H9 (cell line): Measurements from ENCODE around the gene DUS1L. TPM values are rescaled to one million over a fixed set of nuclear protein-coding genes. Genes with fewer than 3 reads are reported as not detected.

Experiments used
- DNase-seq: peaks from one replicate; pipeline ENCODE4 v3.0.0-alpha.2; 2017
- H2AFZ ChIP-seq: one replicate; pipeline ENCODE4 v1.6.1; 2013; ENCODE audit warnings: mild to moderate bottlenecking, low read length, control low read depth, moderate library complexity
- H2AK5ac ChIP-seq: 2 replicates; pipeline ENCODE4 v1.6.1; 2013; ENCODE audit warnings: low read length, control low read depth, mixed read lengths; ENCODE audit not compliant: insufficient read length
- H2BK120ac ChIP-seq: one replicate; pipeline ENCODE4 v1.6.1; 2013; ENCODE audit warnings: low read depth, mild to moderate bottlenecking, low read length, control low read depth, inconsistent platforms; ENCODE audit not compliant: poor library complexity, severe bottlenecking
- H2BK12ac ChIP-seq: 2 replicates; pipeline ENCODE4 v1.6.1; 2013; ENCODE audit warnings: low read length, control low read depth, mixed read lengths, low read depth; ENCODE audit not compliant: insufficient read length
- H2BK15ac ChIP-seq: 2 replicates; pipeline ENCODE4 v1.6.1; 2013; ENCODE audit warnings: low read depth, low read length, control low read depth
- H2BK20ac ChIP-seq: one replicate; pipeline ENCODE4 v1.6.1; 2013; ENCODE audit warnings: low read depth, mild to moderate bottlenecking, low read length, control low read depth, inconsistent platforms; ENCODE audit not compliant: poor library complexity, severe bottlenecking
- H2BK5ac ChIP-seq: 2 replicates; pipeline ENCODE4 v1.6.1; 2013; ENCODE audit warnings: low read length, control low read depth, mixed read lengths; ENCODE audit not compliant: insufficient read length
- H3K14ac ChIP-seq: 2 replicates; pipeline ENCODE4 v1.6.1; 2013; ENCODE audit warnings: low read length, control low read depth; ENCODE audit not compliant: insufficient read depth
- H3K18ac ChIP-seq: 2 replicates; pipeline ENCODE4 v1.6.1; 2013; ENCODE audit warnings: low read depth, mild to moderate bottlenecking, mixed read lengths, low read length, control low read depth; ENCODE audit not compliant: insufficient read length
- H3K23ac ChIP-seq: 2 replicates; pipeline ENCODE4 v1.6.1; 2013; ENCODE audit warnings: low read length, control low read depth, mixed read lengths, low read depth; ENCODE audit not compliant: insufficient read length
- H3K23me2 ChIP-seq: 2 replicates; pipeline ENCODE4 v1.6.1; 2013; ENCODE audit warnings: low read depth, mild to moderate bottlenecking, mixed read lengths, low read length, control low read depth; ENCODE audit not compliant: insufficient read length, poor library complexity, severe bottlenecking
- H3K27ac ChIP-seq: 2 replicates; pipeline ENCODE4 v1.5.1; 2013; ENCODE audit warnings: low read length, control low read depth, mixed read lengths, low read depth; ENCODE audit not compliant: insufficient read length
- H3K27me3 ChIP-seq: 2 replicates; pipeline ENCODE4 v1.6.1; 2013; ENCODE audit warnings: low read length, control low read depth, inconsistent platforms; ENCODE audit not compliant: insufficient read depth
- H3K4ac ChIP-seq: 2 replicates; pipeline ENCODE4 v1.6.1; 2013; ENCODE audit warnings: low read depth, mild to moderate bottlenecking, control low read depth, inconsistent platforms, low read length, moderate library complexity
- H3K4me1 ChIP-seq: 2 replicates; pipeline ENCODE4 v1.6.1; 2013; ENCODE audit warnings: low read length, control low read depth, inconsistent platforms; ENCODE audit not compliant: insufficient read depth
- H3K4me2 ChIP-seq: 2 replicates; pipeline ENCODE4 v1.6.1; 2013; ENCODE audit warnings: low read length, control low read depth, mixed read lengths; ENCODE audit not compliant: insufficient read length, insufficient read depth
- H3K56ac ChIP-seq: 2 replicates; pipeline ENCODE4 v1.6.1; 2013; ENCODE audit warnings: low read depth, mild to moderate bottlenecking, mixed read lengths, low read length, control low read depth; ENCODE audit not compliant: insufficient read length
- H3K79me1 ChIP-seq: 2 replicates; pipeline ENCODE4 v1.6.1; 2013; ENCODE audit warnings: low read depth, mild to moderate bottlenecking, moderate library complexity, low read length, control low read depth, inconsistent platforms; ENCODE audit not compliant: insufficient read depth, poor library complexity, severe bottlenecking
- H3K79me2 ChIP-seq: 2 replicates; pipeline ENCODE4 v1.6.1; 2013; ENCODE audit warnings: low read length, control low read depth, inconsistent platforms; ENCODE audit not compliant: insufficient read depth
- H3K9ac ChIP-seq: 2 replicates; pipeline ENCODE4 v1.6.1; 2013; ENCODE audit warnings: low read length, control low read depth, mixed read lengths; ENCODE audit not compliant: insufficient read length; ENCODE audit errors: extremely low read depth
- H3K9me3 ChIP-seq: one replicate; pipeline ENCODE4 v1.6.1; 2013; ENCODE audit warnings: low read depth, low read length, inconsistent platforms; ENCODE audit not compliant: control insufficient read depth
- H3T11ph ChIP-seq: one replicate; pipeline ENCODE4 v1.6.1; 2013; ENCODE audit warnings: mild to moderate bottlenecking, low read length, control low read depth, inconsistent platforms
- H4K20me1 ChIP-seq: one replicate; pipeline ENCODE4 v1.6.1; 2013; ENCODE audit not compliant: control insufficient read depth, insufficient read length, insufficient read depth
- H4K5ac ChIP-seq: 2 replicates; pipeline ENCODE4 v1.6.1; 2013; ENCODE audit warnings: low read depth, mild to moderate bottlenecking, mixed read lengths, low read length, control low read depth; ENCODE audit not compliant: insufficient read length
- H4K8ac ChIP-seq: replicated peaks from 2 replicates; pipeline ENCODE4 v1.6.1; 2013; ENCODE audit warnings: low read length, control low read depth, mixed read lengths, low read depth; ENCODE audit not compliant: insufficient read length
- H4K91ac ChIP-seq: 2 replicates; pipeline ENCODE4 v1.6.1; 2013; ENCODE audit warnings: low read depth, mild to moderate bottlenecking, moderate library complexity, mixed read lengths, low read length, control low read depth; ENCODE audit not compliant: insufficient read length
- H3K27ac Mint-ChIP-seq, 3 experiments: 2 replicates in 2 of 3; 3 replicates in 1 of 3; pipeline ENCODE4 v1.8.0; 2020 to 2021; ENCODE audit warnings: mixed read lengths in 3 of 3, mild to moderate bottlenecking in 1 of 3, moderate library complexity in 1 of 3
- H3K27me3 Mint-ChIP-seq: 2 replicates; pipeline ENCODE4 v1.8.0; 2021; ENCODE audit warnings: low read depth, mild to moderate bottlenecking, moderate library complexity, mixed read lengths
- H3K36me3 Mint-ChIP-seq, 3 experiments: 2 replicates in 2 of 3; 3 replicates in 1 of 3; pipeline ENCODE4 v1.8.0; 2020 to 2021; ENCODE audit warnings: low read depth in 3 of 3, mixed read lengths in 3 of 3; ENCODE audit not compliant: insufficient read depth in 1 of 3
- H3K4me1 Mint-ChIP-seq, 2 experiments: 2 replicates each; pipeline ENCODE4 v1.8.0; 2020; ENCODE audit warnings: mixed read lengths in 2 of 2
- H3K4me3 Mint-ChIP-seq, 2 experiments: 2 replicates in 1 of 2; 3 replicates in 1 of 2; pipeline ENCODE4 v1.8.0; 2020 to 2021; ENCODE audit warnings: mild to moderate bottlenecking in 2 of 2, mixed read lengths in 2 of 2, moderate library complexity in 1 of 2
- H3K9me3 Mint-ChIP-seq, 2 experiments: 2 replicates in 1 of 2; 3 replicates in 1 of 2; pipeline ENCODE4 v1.8.0; 2020; ENCODE audit warnings: mild to moderate bottlenecking in 2 of 2, mixed read lengths in 2 of 2, moderate library complexity in 1 of 2
- CTCF ChIP-seq: fragments of 200-600 bp; sonication (generic); conservative IDR thresholded peaks from 3 replicates; pipeline ENCODE4 v1.8.0; 2021; ENCODE audit warnings: antibody characterized with exemption, mild to moderate bottlenecking
- WGBS: extraction: QIAGEN DNeasy Blood & Tissue Kit; methylation state at CpG from one replicate; pipeline ENCODE4 v1.1.7; 2013; ENCODE audit warnings: missing lambda C conversion rate, low lambda C conversion rate, mixed read lengths; ENCODE audit not compliant: insufficient read length; ENCODE audit errors: extremely low coverage; 5-methylcytosine and 5-hydroxymethylcytosine counted together
- total RNA-seq: library from RNA; stranded (reverse); gene quantifications from 2 replicates; pipeline ENCODE4 v1.2.1, GENCODE V29; 2021

Gene DUS1L
- total RNA-seq, 1 experiment from 2014 or later: 103 TPM

- Histone ChIP-seq H2BK20ac (no peak overlapping the region), H2BK5ac (no peak overlapping the region), H4K20me1 (no peaks in the 10 kb centered on the region), H4K91ac (no peak overlapping the region), H3K79me1 (no peaks in the 10 kb centered on the region), H2BK15ac (no peak overlapping the region), H3K9me3 (no peaks in the 10 kb centered on the region), H3K79me2 (no peaks in the 10 kb centered on the region), H4K8ac (no peak overlapping the region), H3K4me1 (no peaks in the 10 kb centered on the region), H3K27me3 (no peaks in the 10 kb centered on the region), H3K23ac (no peak overlapping the region), H3K23me2 (no peaks in the 10 kb centered on the region), H3K4me2 (no peak overlapping the region), H3K27ac (no peak overlapping the region), H4K5ac (no peak overlapping the region), H3T11ph (no peak overlapping the region), H3K4ac (no peak overlapping the region), H2AK5ac (no peak overlapping the region), H3K56ac (no peak overlapping the region), H3K14ac (no peak overlapping the region), H3K9ac (no peak overlapping the region), H2AFZ (no peak overlapping the region), H2BK12ac (no peak overlapping the region), H2BK120ac (no peak overlapping the region), H3K18ac (no peak overlapping the region)
- no CpG with 5 or more reads among the region's 22 CpGs for WGBS
- H3K4me1 Mint-ChIP-seq: 0 out of 4 replicates have a peak, but pooled peaks cover 0 to 2% of the 10 kb centered on the region in 2 experiments
- no peaks in the 10 kb centered on the region for H3K9me3 Mint-ChIP-seq
- no peak overlapping the region for H3K4me3 Mint-ChIP-seq
- H3K27ac Mint-ChIP-seq: no peak overlapping the region
- no peak for DNase-seq
- peaks cover 0 to under 1% (median 0%) of the 10 kb centered on the region in 3 experiments; a peak in 2 of 7 replicates for H3K36me3 Mint-ChIP-seq
- TF ChIP-seq CTCF: no peak
- H3K27me3 Mint-ChIP-seq: no peaks in the 10 kb centered on the region; the same call in 1 of the 2 replicates
These were observed 52.3 kb downstream of the DUS1L start for GRCh38 chr17:82013341-82013740.
